ENCODE results near the gene CABLES1. TPM values are rescaled to one million over a fixed set of nuclear protein-coding genes. Genes with fewer than 3 reads are reported as not detected.
"Not testable (repeated sequence)": the region's sequence is repeated elsewhere in the genome, so short reads cannot be mapped to it uniquely, and the experiment has no call there.

CABLES1 gene
- total and polyA plus RNA-seq, 2 experiments from 2014 or later, result 7.2 to 10.8 TPM

DNA sequence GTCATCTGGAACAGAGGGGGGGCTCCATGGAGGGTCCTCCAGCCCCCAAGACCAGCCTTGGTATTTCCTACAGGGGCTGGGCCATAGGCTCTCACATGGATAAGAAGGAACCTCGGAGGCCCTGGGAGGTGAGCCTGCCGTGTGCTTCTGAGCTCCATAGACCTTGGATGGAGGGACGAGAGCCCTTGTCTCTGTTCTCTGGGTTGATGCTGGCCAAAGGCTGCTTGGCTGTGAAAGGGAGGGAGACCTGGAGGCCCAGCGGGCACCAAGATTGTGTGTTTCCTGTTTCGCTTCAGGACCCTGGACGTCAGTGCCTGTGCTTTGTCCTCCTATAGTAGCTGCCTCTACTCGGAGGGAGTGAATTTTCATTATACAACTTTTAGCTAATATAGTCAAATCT, 20.8 kb downstream of the CABLES1 start:
- Histone ChIP-seq H3K79me2 (peaks cover 39% of the 10 kb centered on the region), H3K27me3 (no peaks in the 10 kb centered on the region), H3K4me2 (peak overlapping the region; percentile 32), H2AFZ (no peak overlapping the region), H3K36me3 (replicated peaks; ENCODE audit: insufficient read depth, low read depth) (no peaks in the 10 kb centered on the region), H3K27ac (no peak overlapping the region), H3K9me3 (ENCODE audit: low read depth) (no peaks in the 10 kb centered on the region), H4K20me1 (ENCODE audit: insufficient read depth, poor library complexity, severe bottlenecking) (no peaks in the 10 kb centered on the region), H3K4me1 (ENCODE audit: insufficient read depth) (no peaks in the 10 kb centered on the region), H3K4me3 (no peak overlapping the region), H3K9me2 (replicated peaks; ENCODE audit: insufficient read depth) (no peaks in the 10 kb centered on the region)
- WGBS (ENCODE audit: low lambda C conversion rate, missing lambda C conversion rate), result 84% methylated on average over 7 of the region's 7 CpGs
- no peak for DNase-seq (ENCODE audit: low spot score)
- no peak for TF ChIP-seq CTCF (IDR thresholded peaks at IDR 0.05; ENCODE audit: poor library complexity)

DNA sequence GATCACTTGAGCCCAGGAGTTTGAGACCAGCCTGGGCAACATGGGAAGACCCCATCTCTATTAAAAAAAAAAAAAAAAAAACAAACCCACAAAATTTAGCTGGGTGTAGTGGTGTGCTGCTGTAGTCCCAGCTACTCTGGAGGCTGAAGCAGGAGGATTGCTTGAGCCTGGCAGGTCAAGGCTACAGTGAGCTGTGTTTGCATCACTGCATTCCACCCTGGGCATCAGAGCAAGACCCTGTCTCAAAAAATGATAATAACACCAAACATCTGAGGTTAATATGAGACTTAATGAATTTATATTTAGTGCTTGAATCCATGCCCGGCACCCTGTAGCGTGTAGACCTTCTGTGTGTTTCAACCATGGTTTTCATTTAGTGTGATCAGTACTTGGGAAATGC, 22.8 kb downstream of the CABLES1 start:
- Histone ChIP-seq H3K4me1 (ENCODE audit: insufficient read depth) (no peaks in the 10 kb centered on the region), H2AFZ (no peak overlapping the region), H3K36me3 (replicated peaks; ENCODE audit: insufficient read depth, low read depth) (no peaks in the 10 kb centered on the region), H3K4me3 (no peak overlapping the region), H3K27me3 (no peaks in the 10 kb centered on the region), H3K27ac (no peak overlapping the region), H3K9me3 (ENCODE audit: low read depth) (no peaks in the 10 kb centered on the region), H4K20me1 (ENCODE audit: insufficient read depth, poor library complexity, severe bottlenecking) (no peaks in the 10 kb centered on the region), H3K9me2 (replicated peaks; ENCODE audit: insufficient read depth) (no peaks in the 10 kb centered on the region), H3K79me2 (peaks cover 35% of the 10 kb centered on the region), H3K4me2 (no peak overlapping the region)
- no peak for DNase-seq (ENCODE audit: low spot score)
- 98% methylated on average over 2 of the region's 2 CpGs for WGBS (ENCODE audit: low lambda C conversion rate, missing lambda C conversion rate)
- TF ChIP-seq EZH2 (IDR thresholded peaks at IDR 0.05; ENCODE audit: borderline replicate concordance), result no peak
- TF ChIP-seq CTCF (IDR thresholded peaks at IDR 0.05; ENCODE audit: poor library complexity), result no peak
- TF ChIP-seq EZH2phosphoT487 (IDR thresholded peaks at IDR 0.05; ENCODE audit: low read depth, severe bottlenecking, unreplicated experiment), result no peak

DNA sequence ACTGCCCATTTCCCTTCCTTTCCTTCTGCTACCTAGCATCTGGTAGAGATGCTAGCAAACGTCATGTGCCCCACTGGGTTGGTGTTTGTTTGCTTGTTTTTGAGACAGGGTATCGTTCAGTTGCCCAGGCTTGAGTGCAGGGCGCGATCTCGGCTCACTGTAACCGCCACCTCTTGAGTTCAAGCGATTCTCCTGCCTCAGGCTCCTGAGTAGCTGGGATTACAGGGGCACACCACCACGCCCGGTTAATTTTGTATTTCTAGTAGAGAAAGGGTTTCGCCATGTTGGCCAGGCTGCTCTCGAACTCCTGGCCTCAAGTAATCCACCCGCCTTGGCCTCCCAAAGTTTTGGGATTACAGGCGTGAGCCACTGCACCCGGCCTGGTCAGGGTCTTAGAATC, 23.6 kb downstream of the CABLES1 start:
- H3K4me1 ChIP-seq (ENCODE audit: insufficient read depth); H4K20me1 ChIP-seq (ENCODE audit: insufficient read depth, poor library complexity, severe bottlenecking); H3K27me3 ChIP-seq; H3K9me2 ChIP-seq (replicated peaks; ENCODE audit: insufficient read depth); H2AFZ ChIP-seq; H3K9me3 ChIP-seq (ENCODE audit: low read depth); H3K4me3 ChIP-seq; H3K36me3 ChIP-seq (replicated peaks; ENCODE audit: insufficient read depth, low read depth); DNase-seq (ENCODE audit: low spot score): not testable (repeated sequence)
- 91% methylated on average over 14 of the region's 14 CpGs for WGBS (ENCODE audit: low lambda C conversion rate, missing lambda C conversion rate)
- peak overlapping the region; percentile 49 for H3K27ac ChIP-seq
- peak overlapping the region; percentile 53 for H3K4me2 ChIP-seq
- peaks cover 32% of the 10 kb centered on the region for H3K79me2 ChIP-seq

GRCh38 chr18:23159344-23159743, 24.1 kb downstream of the CABLES1 start:
- H3K9me2 ChIP-seq (replicated peaks; ENCODE audit: insufficient read depth), result no peaks in the 10 kb centered on the region
- WGBS (ENCODE audit: low lambda C conversion rate, missing lambda C conversion rate), result 37% methylated on average over 7 of the region's 7 CpGs
- H3K27ac ChIP-seq, result peak overlapping the region; percentile 49
- peak overlapping the region; percentile 53 for H3K4me2 ChIP-seq
- no peaks in the 10 kb centered on the region for H3K27me3 ChIP-seq
- H3K9me3 ChIP-seq (ENCODE audit: low read depth), result no peaks in the 10 kb centered on the region
- peaks cover 31% of the 10 kb centered on the region for H3K79me2 ChIP-seq
- H3K36me3 ChIP-seq (replicated peaks; ENCODE audit: insufficient read depth, low read depth), result no peaks in the 10 kb centered on the region
- peak; percentile 48 for DNase-seq (ENCODE audit: low spot score)
- H3K4me3 ChIP-seq, result no peak overlapping the region
- TF ChIP-seq CTCF (IDR thresholded peaks at IDR 0.05; ENCODE audit: poor library complexity), result no peak
- TF ChIP-seq EZH2 (IDR thresholded peaks at IDR 0.05; ENCODE audit: borderline replicate concordance), result no peak
- no peak for TF ChIP-seq EZH2phosphoT487 (IDR thresholded peaks at IDR 0.05; ENCODE audit: low read depth, severe bottlenecking, unreplicated experiment)
- no peak overlapping the region for H2AFZ ChIP-seq
- no peaks in the 10 kb centered on the region for H4K20me1 ChIP-seq (ENCODE audit: insufficient read depth, poor library complexity, severe bottlenecking)
- H3K4me1 ChIP-seq (ENCODE audit: insufficient read depth), result no peaks in the 10 kb centered on the region
